Activated CD8-positive, alpha-beta memory T cell treated with anti-CD3 and anti-CD28 coated beads, Interleukin-2, amount 50 U/mL, for 24 hours (primary cell): ENCODE data around the gene OSBPL1A.

ENCODE experiments used
- DNase-seq: peaks from one replicate; pipeline ENCODE4 v3.0.0-alpha.2; 2020; ENCODE audit errors: extremely low read depth

The OSBPL1A gene

GRCh38 chr18:24341361-24341760 lies 56.3 kb downstream of the OSBPL1A start:
- DNase-seq = no peak

GRCh38 chr18:24333084-24333483 lies 64.5 kb downstream of the OSBPL1A start:
- no peak for DNase-seq

GRCh38 chr18:24326211-24326610 lies 71.4 kb downstream of the OSBPL1A start:
- no peak for DNase-seq

GRCh38 chr18:24322584-24323136 lies 75.0 kb downstream of the OSBPL1A start:
- no peak for DNase-seq

GRCh38 chr18:24321071-24321470 lies 76.6 kb downstream of the OSBPL1A start:
- no peak for DNase-seq

- no peak for DNase-seq
These were observed 77.9 kb downstream of the OSBPL1A start for GRCh38 chr18:24319757-24320156.

- no peak for DNase-seq
These were observed 80.3 kb downstream of the OSBPL1A start for GRCh38 chr18:24317370-24317769.

- DNase-seq = no peak
These were observed 82.5 kb downstream of the OSBPL1A start for GRCh38 chr18:24315170-24315569.

- no peak for DNase-seq
These were observed 91.4 kb downstream of the OSBPL1A start for GRCh38 chr18:24306201-24306600.

GRCh38 chr18:24300703-24301102 lies 96.9 kb downstream of the OSBPL1A start:
- DNase-seq = no peak

GRCh38 chr18:24296276-24296675 lies 101.3 kb downstream of the OSBPL1A start:
- DNase-seq = no peak

GRCh38 chr18:24293254-24293653 lies 104.4 kb downstream of the OSBPL1A start:
- no peak for DNase-seq

GRCh38 chr18:24278591-24278990 lies 119.0 kb downstream of the OSBPL1A start:
- no peak for DNase-seq

GRCh38 chr18:24277516-24278195 lies 120.0 kb downstream of the OSBPL1A start:
- no peak for DNase-seq

- no peak for DNase-seq
These were observed 120.6 kb downstream of the OSBPL1A start for GRCh38 chr18:24276994-24277393.

GRCh38 chr18:24274837-24275236 lies 122.8 kb downstream of the OSBPL1A start:
- no peak for DNase-seq

- no peak for DNase-seq
These were observed 124.0 kb downstream of the OSBPL1A start for GRCh38 chr18:24273596-24273995.

GRCh38 chr18:24272229-24272525 lies 125.4 kb downstream of the OSBPL1A start:
- no peak for DNase-seq

GRCh38 chr18:24271381-24272228 lies 126.0 kb downstream of the OSBPL1A start:
- DNase-seq = no peak

- no peak for DNase-seq
These were observed 126.7 kb downstream of the OSBPL1A start for GRCh38 chr18:24270937-24271380.

GRCh38 chr18:24270358-24270936 lies 127.2 kb downstream of the OSBPL1A start:
- no peak for DNase-seq

- DNase-seq = no peak
These were observed 128.7 kb downstream of the OSBPL1A start for GRCh38 chr18:24268784-24269550.
